ENCODE data around the gene ALK. TPM values are rescaled to one million over a fixed set of nuclear protein-coding genes. Genes with fewer than 3 reads are reported as not detected.
"Not testable (repeated sequence)": the region's sequence is repeated elsewhere in the genome, so short reads cannot be mapped to it uniquely, and the experiment has no call there.

ALK gene
- total RNA-seq, 1 donor: under 0.01 TPM

GRCh38 chr2:29751390-29751789 lies 170.0 kb downstream of the ALK start:
- Histone ChIP-seq H3K4me2 (ENCODE audit: insufficient read depth, low read length) (no peak overlapping the region), H3K36me3 (ENCODE audit: insufficient read depth, low read length) (no peaks in the 10 kb centered on the region), H3K9me3 (ENCODE audit: low read depth, low read length) (no peaks in the 10 kb centered on the region), H4K20me1 (ENCODE audit: insufficient read depth, low read length) (no peaks in the 10 kb centered on the region), H3K4me3 (ENCODE audit: insufficient read depth, low read length) (no peak overlapping the region), H3K27ac (ENCODE audit: low read depth, low read length) (no peak overlapping the region), H3K27me3 (ENCODE audit: insufficient read depth, low read length) (peaks cover 37% of the 10 kb centered on the region), H3K4me1 (ENCODE audit: insufficient read depth, low read length) (peaks cover 26% of the 10 kb centered on the region), H2AFZ (ENCODE audit: low read length) (no peak overlapping the region), H3K79me2 (ENCODE audit: insufficient read depth, low read length) (no peaks in the 10 kb centered on the region)
- TF ChIP-seq CTCF (IDR thresholded peaks at IDR 0.05; ENCODE audit: extremely low read depth, low read depth, low read length): no peak
- DNase-seq (ENCODE audit: insufficient read length, low spot score, missing footprints): no peak

- not testable (repeated sequence) for H3K27ac ChIP-seq (ENCODE audit: low read depth, low read length); H3K9me3 ChIP-seq (ENCODE audit: low read depth, low read length); H3K4me2 ChIP-seq (ENCODE audit: insufficient read depth, low read length); H3K36me3 ChIP-seq (ENCODE audit: insufficient read depth, low read length); H4K20me1 ChIP-seq (ENCODE audit: insufficient read depth, low read length); DNase-seq (ENCODE audit: insufficient read length, low spot score, missing footprints); H2AFZ ChIP-seq (ENCODE audit: low read length); H3K79me2 ChIP-seq (ENCODE audit: insufficient read depth, low read length); H3K4me3 ChIP-seq (ENCODE audit: insufficient read depth, low read length)
- H3K27me3 ChIP-seq (ENCODE audit: insufficient read depth, low read length): peaks cover 42% of the 10 kb centered on the region
- H3K4me1 ChIP-seq (ENCODE audit: insufficient read depth, low read length): peaks cover 26% of the 10 kb centered on the region
Measured at GRCh38 chr2:29750463-29750862, 170.9 kb downstream of the ALK start.

GRCh38 chr2:29749843-29750242 lies 171.5 kb downstream of the ALK start:
- Histone ChIP-seq H3K79me2 (ENCODE audit: insufficient read depth, low read length) (no peaks in the 10 kb centered on the region), H3K4me2 (ENCODE audit: insufficient read depth, low read length) (no peak overlapping the region), H3K4me3 (ENCODE audit: insufficient read depth, low read length) (no peak overlapping the region), H3K27me3 (ENCODE audit: insufficient read depth, low read length) (peaks cover 44% of the 10 kb centered on the region), H3K36me3 (ENCODE audit: insufficient read depth, low read length) (no peaks in the 10 kb centered on the region), H2AFZ (ENCODE audit: low read length) (no peak overlapping the region), H3K4me1 (ENCODE audit: insufficient read depth, low read length) (peaks cover 26% of the 10 kb centered on the region), H3K9me3 (ENCODE audit: low read depth, low read length) (no peaks in the 10 kb centered on the region), H4K20me1 (ENCODE audit: insufficient read depth, low read length) (no peaks in the 10 kb centered on the region), H3K27ac (ENCODE audit: low read depth, low read length) (no peak overlapping the region)
- no peak for DNase-seq (ENCODE audit: insufficient read length, low spot score, missing footprints)
- no peak for TF ChIP-seq CTCF (IDR thresholded peaks at IDR 0.05; ENCODE audit: extremely low read depth, low read depth, low read length)

GRCh38 chr2:29749041-29749440 lies 172.3 kb downstream of the ALK start:
- Histone ChIP-seq H3K4me2 (ENCODE audit: insufficient read depth, low read length) (no peak overlapping the region), H3K79me2 (ENCODE audit: insufficient read depth, low read length) (no peaks in the 10 kb centered on the region), H3K27me3 (ENCODE audit: insufficient read depth, low read length) (peaks cover 50% of the 10 kb centered on the region), H3K36me3 (ENCODE audit: insufficient read depth, low read length) (no peaks in the 10 kb centered on the region), H3K9me3 (ENCODE audit: low read depth, low read length) (no peaks in the 10 kb centered on the region), H3K27ac (ENCODE audit: low read depth, low read length) (no peak overlapping the region), H3K4me1 (ENCODE audit: insufficient read depth, low read length) (peaks cover 22% of the 10 kb centered on the region), H4K20me1 (ENCODE audit: insufficient read depth, low read length) (no peaks in the 10 kb centered on the region), H2AFZ (ENCODE audit: low read length) (no peak overlapping the region), H3K4me3 (ENCODE audit: insufficient read depth, low read length) (no peak overlapping the region)
- TF ChIP-seq CTCF (IDR thresholded peaks at IDR 0.05; ENCODE audit: extremely low read depth, low read depth, low read length): no peak
- no peak for DNase-seq (ENCODE audit: insufficient read length, low spot score, missing footprints)

Measured in osteoblast (primary cell).